GM12892 (cell line): ENCODE data around the gene UBE2D4.

Experiments used
- POLR2A ChIP-seq: IDR thresholded peaks from 2 replicates; pipeline ENCODE4 v1.6.1; 2011; ENCODE audit warnings: low read depth, low read length, control low read depth
- TAF1 ChIP-seq: IDR thresholded peaks from 2 replicates; pipeline ENCODE4 v1.6.1; 2011; ENCODE audit warnings: low read depth, mild to moderate bottlenecking, control low read depth, low read length, borderline replicate concordance

DNA sequence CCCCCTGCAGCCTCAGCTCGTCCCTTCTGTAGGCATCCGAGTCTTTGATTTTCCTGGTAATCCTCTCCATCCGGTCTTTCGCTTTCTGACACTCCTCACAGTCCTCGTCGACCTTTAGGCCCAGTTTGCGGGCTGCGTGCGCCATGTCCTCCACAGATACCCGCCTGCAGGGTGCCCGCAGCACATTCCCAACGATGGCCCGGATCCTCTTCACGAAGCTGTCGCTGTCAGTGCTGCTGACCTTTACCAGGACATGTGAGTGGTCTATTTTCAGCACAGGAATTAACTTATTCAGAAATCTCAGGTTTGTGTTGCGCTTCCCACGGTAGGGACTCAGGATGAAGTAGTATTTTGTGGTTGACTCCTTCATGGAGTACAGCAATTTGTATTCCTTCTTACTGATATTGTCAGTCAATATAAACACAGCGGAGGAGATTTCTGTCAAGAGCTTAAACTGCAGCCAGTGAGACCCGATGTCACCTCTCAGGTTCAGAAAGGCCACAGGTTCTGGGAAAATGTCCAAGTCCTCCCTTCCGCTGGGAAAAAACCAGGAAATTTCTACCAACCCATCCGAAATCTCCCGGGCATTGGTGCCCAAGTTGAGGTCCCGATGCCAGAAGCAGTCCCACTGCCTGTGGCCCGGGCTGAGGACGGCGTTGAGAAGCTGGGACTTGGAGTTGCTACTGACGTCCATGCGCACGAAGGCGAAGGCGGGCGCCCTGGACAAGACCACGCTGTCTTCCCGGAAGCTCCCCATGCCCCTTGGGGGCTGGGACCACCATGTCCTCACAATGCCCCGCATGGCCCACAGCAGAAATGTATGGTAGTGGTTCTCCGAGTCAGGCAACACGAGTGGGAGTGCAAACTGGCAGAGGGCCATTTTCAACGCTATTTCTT lies 48.0 kb upstream of the UBE2D4 start:
- TF ChIP-seq TAF1 (no peak), POLR2A (no peak)
